HG02571 (cell line): ENCODE results near the gene C9orf50.
"Not testable (repeated sequence)": the region's sequence is repeated elsewhere in the genome, so short reads cannot be mapped to it uniquely, and the experiment has no call there.

Source experiments
- ATAC-seq: cut with Tn5 transposase; IDR thresholded peaks from one replicate; pipeline ENCODE4 v1.9.1; 2021; ENCODE audit warnings: mild to moderate bottlenecking, moderate library complexity; ENCODE audit not compliant: unreplicated experiment

C9orf50 gene

GRCh38 chr9:129620669-129621295 lies at the start of gene C9orf50:
TSS of gene C9orf50 (minus strand) at chr9:129621101. CDS start at chr9:129620574, 527 bp downstream.
- no peak for ATAC-seq

- no peak for ATAC-seq
Observed at GRCh38 chr9:129669946-129670345, 49.0 kb upstream of the C9orf50 start.

GRCh38 chr9:129669141-129669718 lies 48.3 kb upstream of the C9orf50 start:
- no peak for ATAC-seq

GRCh38 chr9:129667850-129668249 lies 46.9 kb upstream of the C9orf50 start:
- ATAC-seq: no peak

- ATAC-seq: no peak
Observed at GRCh38 chr9:129667378-129667777, 46.5 kb upstream of the C9orf50 start.

GRCh38 chr9:129666575-129666974 lies 45.7 kb upstream of the C9orf50 start:
- no peak for ATAC-seq

- no peak for ATAC-seq
Observed at GRCh38 chr9:129665814-129666520, 45.1 kb upstream of the C9orf50 start.

- no peak for ATAC-seq
Observed at GRCh38 chr9:129665389-129665775, 44.5 kb upstream of the C9orf50 start, which contains the start of gene PRRX2. TSS of gene PRRX2 (plus strand) at chr9:129665647. CDS start at chr9:129665868, 221 bp downstream.

- ATAC-seq: no peak
Observed at GRCh38 chr9:129664746-129665388, 44.0 kb upstream of the C9orf50 start.

- not testable (repeated sequence) for ATAC-seq
Observed at GRCh38 chr9:129662239-129662638, 41.3 kb upstream of the C9orf50 start.

- ATAC-seq: no peak
Observed at GRCh38 chr9:129661029-129661428, 40.1 kb upstream of the C9orf50 start.

- no peak for ATAC-seq
Observed at GRCh38 chr9:129656795-129657390, 36.0 kb upstream of the C9orf50 start.

- ATAC-seq: no peak
Observed at GRCh38 chr9:129655696-129656095, 34.8 kb upstream of the C9orf50 start.

- ATAC-seq: no peak
Observed at GRCh38 chr9:129655154-129655553, 34.3 kb upstream of the C9orf50 start.

- ATAC-seq: no peak
Observed at GRCh38 chr9:129654554-129655040, 33.7 kb upstream of the C9orf50 start.

- ATAC-seq: no peak
Observed at GRCh38 chr9:129653823-129654553, 33.1 kb upstream of the C9orf50 start.

- no peak for ATAC-seq
Observed at GRCh38 chr9:129650680-129651235, 29.9 kb upstream of the C9orf50 start.

GRCh38 chr9:129649726-129650679 lies 29.1 kb upstream of the C9orf50 start:
- no peak for ATAC-seq

- ATAC-seq: no peak
Observed at GRCh38 chr9:129648764-129649115, 27.8 kb upstream of the C9orf50 start.
